ENCODE results near the gene KCNT1. TPM values are rescaled to one million over a fixed set of nuclear protein-coding genes. Genes with fewer than 3 reads are reported as not detected.

KCNT1 gene
- total and polyA plus RNA-seq, 11 donors, result 0.21 to 7.4 (median 1.9) TPM

DNA sequence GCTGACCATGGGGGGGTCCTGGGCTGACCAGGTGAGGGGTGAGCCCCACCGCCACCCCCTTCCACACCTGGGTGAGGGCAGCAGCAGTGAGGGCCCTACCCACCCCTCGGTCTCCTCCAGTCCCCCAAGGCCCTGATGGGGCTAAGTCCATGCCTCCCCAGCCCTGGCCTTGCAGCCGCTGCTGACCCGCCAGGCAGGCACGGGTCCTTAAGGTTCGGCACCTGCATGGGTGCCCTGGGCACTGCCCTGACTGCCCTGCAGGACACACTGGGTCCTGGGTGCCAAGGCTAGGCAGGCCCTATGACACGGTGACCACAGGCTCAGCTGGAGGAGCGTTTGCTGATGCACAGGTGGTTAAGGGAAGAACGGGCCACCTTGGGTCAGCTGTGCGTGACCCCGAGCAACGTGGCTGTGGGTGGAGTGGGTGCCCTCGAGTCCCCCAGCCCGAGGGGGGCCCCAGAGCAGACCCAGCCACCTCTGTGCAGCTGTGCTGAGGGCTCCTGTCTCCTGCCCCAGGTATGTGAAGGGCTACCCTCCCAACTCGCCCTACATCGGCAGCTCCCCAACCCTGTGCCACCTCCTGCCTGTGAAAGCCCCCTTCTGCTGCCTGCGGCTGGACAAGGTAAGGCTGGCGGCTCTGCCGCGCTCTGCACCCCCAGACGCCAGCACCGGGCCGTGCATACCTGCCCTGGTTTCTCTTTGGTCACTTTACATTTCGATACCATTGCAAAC lies 73.0 kb downstream of the KCNT1 start:
- intact Hi-C loops (cut with DNase I), result no loop called here
- TF ChIP-seq, protein P1, sequence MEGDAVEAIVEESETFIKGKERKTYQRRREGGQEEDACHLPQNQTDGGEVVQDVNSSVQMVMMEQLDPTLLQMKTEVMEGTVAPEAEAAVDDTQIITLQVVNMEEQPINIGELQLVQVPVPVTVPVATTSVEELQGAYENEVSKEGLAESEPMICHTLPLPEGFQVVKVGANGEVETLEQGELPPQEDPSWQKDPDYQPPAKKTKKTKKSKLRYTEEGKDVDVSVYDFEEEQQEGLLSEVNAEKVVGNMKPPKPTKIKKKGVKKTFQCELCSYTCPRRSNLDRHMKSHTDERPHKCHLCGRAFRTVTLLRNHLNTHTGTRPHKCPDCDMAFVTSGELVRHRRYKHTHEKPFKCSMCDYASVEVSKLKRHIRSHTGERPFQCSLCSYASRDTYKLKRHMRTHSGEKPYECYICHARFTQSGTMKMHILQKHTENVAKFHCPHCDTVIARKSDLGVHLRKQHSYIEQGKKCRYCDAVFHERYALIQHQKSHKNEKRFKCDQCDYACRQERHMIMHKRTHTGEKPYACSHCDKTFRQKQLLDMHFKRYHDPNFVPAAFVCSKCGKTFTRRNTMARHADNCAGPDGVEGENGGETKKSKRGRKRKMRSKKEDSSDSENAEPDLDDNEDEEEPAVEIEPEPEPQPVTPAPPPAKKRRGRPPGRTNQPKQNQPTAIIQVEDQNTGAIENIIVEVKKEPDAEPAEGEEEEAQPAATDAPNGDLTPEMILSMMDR (IDR thresholded peaks at IDR 0.05), result no peak
- no peak for TF ChIP-seq POLR2A (IDR thresholded peaks at IDR 0.05)
- DNase-seq, result no peak
- no peak for ATAC-seq
- H3K9me3 ChIP-seq, result no peaks in the 10 kb centered on the region
- no peak overlapping the region for H3K27ac ChIP-seq
- H3K4me3 ChIP-seq, result no peak overlapping the region
- no peaks in the 10 kb centered on the region for H3K36me3 ChIP-seq
- peaks cover 0 to 4% (median 0%) of the 10 kb centered on the region in 9 donors for H3K27me3 ChIP-seq
- no peaks in the 10 kb centered on the region for H3K4me1 ChIP-seq
- 81 to 85% (median 83%) methylated on average over 16 to 24 of the region's 24 CpGs for WGBS, 4 donors

DNA sequence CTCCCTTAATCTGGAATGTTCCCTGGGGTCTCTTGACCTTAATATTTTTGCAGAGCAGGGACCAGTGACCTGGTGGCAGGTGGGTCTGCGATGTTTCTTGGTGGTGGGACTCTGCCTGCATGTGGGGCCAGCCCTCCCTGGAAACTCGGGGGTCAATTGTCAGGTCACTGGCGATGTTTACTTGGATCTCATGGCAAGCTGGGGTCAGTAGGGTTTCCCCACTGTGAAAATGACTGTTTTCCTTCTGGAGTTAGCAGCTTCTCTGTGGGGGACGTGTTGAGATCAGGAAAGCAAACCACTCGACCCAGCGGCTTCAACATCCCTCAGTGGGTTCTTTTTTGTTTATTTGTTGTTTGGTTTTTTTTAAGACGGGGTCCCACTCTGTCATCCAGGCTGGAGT lies 73.9 kb downstream of the KCNT1 start:
- WGBS, 4 donors, result 55 to 63% (median 61%) methylated on average over 7 of the region's 7 CpGs
- Histone ChIP-seq H3K27ac (no peak overlapping the region), H3K4me1 (no peaks in the 10 kb centered on the region), H3K27me3 (peaks cover 0 to 4% (median 0%) of the 10 kb centered on the region in 9 donors), H3K36me3 (no peaks in the 10 kb centered on the region), H3K4me3 (no peak overlapping the region), H3K9me3 (no peaks in the 10 kb centered on the region)
- DNase-seq (no peak), ATAC-seq (no peak)
- TF ChIP-seq, protein P1 (IDR thresholded peaks at IDR 0.05), result no peak
- TF ChIP-seq POLR2A (IDR thresholded peaks at IDR 0.05), result no peak
- intact Hi-C loops (cut with DNase I), result no loop called here

DNA sequence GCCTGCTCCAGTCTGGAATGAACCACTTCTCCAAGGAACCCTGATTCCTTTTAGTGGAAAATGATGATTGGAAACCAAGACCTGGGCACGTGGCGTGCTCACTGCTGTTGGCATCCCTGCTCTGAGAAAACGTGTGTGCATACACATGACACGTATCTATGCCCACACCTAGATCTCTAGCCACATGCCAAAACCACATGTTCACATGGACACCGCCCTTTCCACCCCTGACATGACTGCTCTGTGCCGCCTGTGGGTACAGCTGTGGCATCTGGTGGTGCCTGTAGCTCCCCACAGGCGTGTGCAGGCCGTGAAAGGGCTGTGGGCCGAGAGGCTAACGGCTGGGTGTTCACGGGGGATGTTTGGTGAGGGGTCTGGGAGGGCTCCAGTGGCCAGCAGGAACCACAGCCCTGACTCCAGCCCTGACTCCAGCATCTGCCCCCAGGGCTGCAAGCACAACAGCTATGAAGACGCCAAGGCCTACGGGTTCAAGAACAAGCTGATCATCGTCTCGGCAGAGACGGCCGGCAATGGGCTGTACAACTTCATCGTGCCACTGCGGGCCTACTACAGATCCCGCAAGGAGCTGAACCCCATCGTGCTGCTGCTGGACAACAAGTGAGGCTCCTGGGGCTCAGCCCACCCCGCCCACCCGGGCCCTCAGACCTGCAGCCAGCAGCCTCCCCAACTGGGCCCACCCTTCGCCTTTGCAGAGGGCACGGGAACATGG lies 75.1 kb downstream of the KCNT1 start:
- H3K27me3 ChIP-seq, result no peaks in the 10 kb centered on the region
- WGBS, 4 donors, result 84 to 89% (median 86%) methylated on average over 11 to 25 of the region's 25 CpGs

DNA sequence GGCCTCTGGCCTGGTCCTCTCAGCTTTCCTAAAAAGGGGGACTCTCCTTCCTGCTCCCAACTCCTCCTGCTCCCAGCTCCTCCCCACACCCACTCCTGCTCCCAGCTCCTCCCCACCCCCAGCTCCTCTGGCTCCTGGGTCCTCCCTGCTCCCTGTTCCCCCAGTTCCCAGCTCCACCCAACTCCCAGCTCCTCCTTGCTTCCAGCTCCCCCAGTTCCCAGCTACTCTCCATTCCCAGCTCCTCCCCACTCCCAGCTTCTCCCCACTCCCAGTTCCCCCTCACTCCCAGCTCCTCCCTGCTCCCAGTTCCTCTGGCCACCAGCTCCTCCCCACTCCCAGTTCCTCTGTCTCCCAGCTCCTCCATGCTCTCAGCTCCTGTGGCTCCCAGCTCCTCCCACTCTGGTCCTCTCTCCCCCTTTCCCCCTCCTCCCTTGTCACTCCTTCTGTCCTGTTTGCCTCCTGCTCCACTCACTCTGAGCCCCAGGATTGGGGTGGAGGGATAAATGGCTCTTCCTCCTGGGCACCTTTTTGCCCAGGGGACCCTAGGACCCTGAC lies 75.7 kb downstream of the KCNT1 start:
- ATAC-seq, result no peak
- Histone ChIP-seq H3K9me3 (no peaks in the 10 kb centered on the region), H3K27me3 (no peaks in the 10 kb centered on the region), H3K4me1 (no peaks in the 10 kb centered on the region), H3K4me3 (no peak overlapping the region), H3K36me3 (no peaks in the 10 kb centered on the region), H3K27ac (no peak overlapping the region)
- TF ChIP-seq POLR2A (IDR thresholded peaks at IDR 0.05), result no peak
- TF ChIP-seq, protein P1 (IDR thresholded peaks at IDR 0.05), result no peak
- DNase-seq, result no peak
- intact Hi-C loops (cut with DNase I), result no loop called here

More for the DNA sequence above, 75.1 kb downstream of the KCNT1 start:
- TF ChIP-seq POLR2A (IDR thresholded peaks at IDR 0.05), result no peak
- TF ChIP-seq, protein P1 (IDR thresholded peaks at IDR 0.05), result no peak
- Histone ChIP-seq H3K9me3 (no peaks in the 10 kb centered on the region), H3K4me3 (no peak overlapping the region), H3K4me1 (no peaks in the 10 kb centered on the region), H3K36me3 (no peaks in the 10 kb centered on the region), H3K27ac (no peak overlapping the region)
- intact Hi-C loops (cut with DNase I), result no loop called here
- DNase-seq, result no peak
- ATAC-seq, result no peak
